Measurements from ENCODE around the gene F10. TPM values are rescaled to one million over a fixed set of nuclear protein-coding genes. Genes with fewer than 3 reads are reported as not detected.
"Not testable (repeated sequence)": the region's sequence is repeated elsewhere in the genome, so short reads cannot be mapped to it uniquely, and the experiment has no call there.

The F10 gene
- total RNA-seq, 1 donor from 2014 or later, result 0.23 TPM

DNA sequence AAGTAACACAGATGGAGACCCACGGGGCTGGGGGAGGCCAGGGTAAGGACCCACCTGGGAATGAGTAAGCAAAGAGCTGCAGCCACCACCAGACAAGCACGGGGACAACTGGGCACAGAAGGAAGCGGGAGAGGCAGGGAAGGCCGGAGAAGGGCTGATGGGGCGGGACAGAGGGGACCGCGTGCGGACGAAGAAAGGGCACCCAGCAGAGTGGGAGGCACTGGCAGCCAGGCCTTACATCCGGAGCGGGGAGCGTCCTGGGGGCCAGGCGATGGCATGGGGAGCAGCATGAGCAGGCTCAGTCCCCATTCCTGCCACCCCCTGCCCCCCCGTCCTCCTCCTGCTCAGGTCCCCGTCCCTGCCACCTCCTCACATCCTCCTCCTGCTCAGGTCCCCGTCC lies 38.8 kb downstream of the F10 start:
- Mint-ChIP-seq H3K4me1 (ENCODE audit: unreplicated experiment) (peaks cover 7% of the 10 kb centered on the region), H3K9me3 (ENCODE audit: unreplicated experiment) (no peaks in the 10 kb centered on the region), H3K27ac (ENCODE audit: unreplicated experiment) (no peak overlapping the region), H3K27me3 (ENCODE audit: unreplicated experiment) (peaks cover 14% of the 10 kb centered on the region), H3K36me3 (ENCODE audit: low read depth, unreplicated experiment) (peaks cover 3% of the 10 kb centered on the region), H3K4me3 (ENCODE audit: unreplicated experiment) (no peak overlapping the region)
- TF ChIP-seq, protein P1, sequence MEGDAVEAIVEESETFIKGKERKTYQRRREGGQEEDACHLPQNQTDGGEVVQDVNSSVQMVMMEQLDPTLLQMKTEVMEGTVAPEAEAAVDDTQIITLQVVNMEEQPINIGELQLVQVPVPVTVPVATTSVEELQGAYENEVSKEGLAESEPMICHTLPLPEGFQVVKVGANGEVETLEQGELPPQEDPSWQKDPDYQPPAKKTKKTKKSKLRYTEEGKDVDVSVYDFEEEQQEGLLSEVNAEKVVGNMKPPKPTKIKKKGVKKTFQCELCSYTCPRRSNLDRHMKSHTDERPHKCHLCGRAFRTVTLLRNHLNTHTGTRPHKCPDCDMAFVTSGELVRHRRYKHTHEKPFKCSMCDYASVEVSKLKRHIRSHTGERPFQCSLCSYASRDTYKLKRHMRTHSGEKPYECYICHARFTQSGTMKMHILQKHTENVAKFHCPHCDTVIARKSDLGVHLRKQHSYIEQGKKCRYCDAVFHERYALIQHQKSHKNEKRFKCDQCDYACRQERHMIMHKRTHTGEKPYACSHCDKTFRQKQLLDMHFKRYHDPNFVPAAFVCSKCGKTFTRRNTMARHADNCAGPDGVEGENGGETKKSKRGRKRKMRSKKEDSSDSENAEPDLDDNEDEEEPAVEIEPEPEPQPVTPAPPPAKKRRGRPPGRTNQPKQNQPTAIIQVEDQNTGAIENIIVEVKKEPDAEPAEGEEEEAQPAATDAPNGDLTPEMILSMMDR (IDR thresholded peaks at IDR 0.05; ENCODE audit: unreplicated experiment), result no peak
- no peak for DNase-seq (ENCODE audit: low spot score)

DNA sequence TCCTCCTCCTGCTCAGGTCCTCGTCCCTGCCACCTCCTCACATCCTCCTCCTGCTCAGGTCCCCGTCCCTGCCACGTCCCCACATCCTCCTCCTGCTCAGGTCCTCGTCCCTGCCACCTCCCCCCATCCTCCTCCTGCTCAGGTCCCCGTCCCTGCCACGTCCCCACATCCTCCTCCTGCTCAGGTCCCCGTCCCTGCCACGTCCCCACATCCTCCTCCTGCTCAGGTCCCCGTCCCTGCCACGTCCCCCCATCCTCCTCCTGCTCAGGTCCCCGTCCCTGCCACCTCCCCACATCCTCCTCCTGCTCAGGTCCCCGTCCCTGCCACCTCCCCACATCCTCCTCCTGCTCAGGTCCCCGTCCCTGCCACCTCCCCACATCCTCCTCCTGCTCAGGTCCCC lies 39.4 kb downstream of the F10 start:
- H3K27me3 Mint-ChIP-seq (ENCODE audit: unreplicated experiment), result peaks cover 14% of the 10 kb centered on the region
- H3K4me3 Mint-ChIP-seq (ENCODE audit: unreplicated experiment); H3K27ac Mint-ChIP-seq (ENCODE audit: unreplicated experiment); H3K4me1 Mint-ChIP-seq (ENCODE audit: unreplicated experiment); H3K9me3 Mint-ChIP-seq (ENCODE audit: unreplicated experiment); DNase-seq (ENCODE audit: low spot score); H3K36me3 Mint-ChIP-seq (ENCODE audit: low read depth, unreplicated experiment): not testable (repeated sequence)

DNA sequence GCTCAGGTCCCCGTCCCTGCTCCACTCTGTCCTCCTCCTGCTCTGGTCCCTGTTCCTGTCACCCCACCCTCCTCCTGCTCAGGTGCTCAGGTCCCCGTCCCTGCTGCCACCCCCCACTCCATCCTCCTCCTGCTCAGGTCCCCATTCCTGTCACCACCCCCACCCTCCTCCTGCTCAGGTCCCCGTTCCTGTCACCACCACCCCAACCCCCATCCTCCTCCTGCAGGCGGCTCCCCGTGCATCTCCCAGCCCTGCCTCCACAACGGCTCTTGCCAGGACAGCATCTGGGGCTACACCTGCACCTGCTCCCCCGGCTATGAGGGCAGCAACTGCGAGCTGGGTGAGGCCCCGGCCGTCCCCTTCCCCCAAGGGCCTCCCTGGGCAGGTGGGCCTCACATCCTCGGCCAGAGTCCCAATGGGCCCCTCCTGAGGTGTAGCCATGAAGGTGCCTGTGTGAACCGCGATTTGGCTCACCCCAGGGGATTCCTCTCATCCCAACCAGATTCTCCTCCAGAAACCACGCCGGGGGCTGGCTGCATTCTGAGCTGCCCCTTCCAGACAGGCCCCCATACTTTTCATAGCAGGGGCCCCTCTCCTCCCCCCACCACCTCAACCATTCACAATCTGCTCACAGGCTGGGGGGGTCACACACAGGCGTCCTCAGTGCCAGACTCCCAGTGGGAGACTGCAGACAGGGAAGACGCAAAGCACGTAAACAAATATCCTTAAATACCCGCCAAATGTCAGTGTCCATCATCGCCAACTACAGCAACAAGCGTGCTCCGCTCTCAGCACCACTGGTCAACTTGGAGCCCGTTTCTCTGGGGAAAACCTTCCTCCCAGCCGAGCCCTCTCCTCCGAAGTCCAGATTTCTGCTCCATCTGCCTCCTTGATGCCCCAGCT lies 40.4 kb downstream of the F10 start:
- no peaks in the 10 kb centered on the region for H3K9me3 Mint-ChIP-seq (ENCODE audit: unreplicated experiment)
- DNase-seq (ENCODE audit: low spot score), result no peak
- H3K27ac Mint-ChIP-seq (ENCODE audit: unreplicated experiment), result no peak overlapping the region
- peaks cover 10% of the 10 kb centered on the region for H3K4me1 Mint-ChIP-seq (ENCODE audit: unreplicated experiment)
- peaks cover 3% of the 10 kb centered on the region for H3K36me3 Mint-ChIP-seq (ENCODE audit: low read depth, unreplicated experiment)
- H3K27me3 Mint-ChIP-seq (ENCODE audit: unreplicated experiment), result peaks cover 14% of the 10 kb centered on the region
- TF ChIP-seq, protein P1 (IDR thresholded peaks at IDR 0.05; ENCODE audit: unreplicated experiment), result no peak
- H3K4me3 Mint-ChIP-seq (ENCODE audit: unreplicated experiment), result peak overlapping the region; percentile 65

DNA sequence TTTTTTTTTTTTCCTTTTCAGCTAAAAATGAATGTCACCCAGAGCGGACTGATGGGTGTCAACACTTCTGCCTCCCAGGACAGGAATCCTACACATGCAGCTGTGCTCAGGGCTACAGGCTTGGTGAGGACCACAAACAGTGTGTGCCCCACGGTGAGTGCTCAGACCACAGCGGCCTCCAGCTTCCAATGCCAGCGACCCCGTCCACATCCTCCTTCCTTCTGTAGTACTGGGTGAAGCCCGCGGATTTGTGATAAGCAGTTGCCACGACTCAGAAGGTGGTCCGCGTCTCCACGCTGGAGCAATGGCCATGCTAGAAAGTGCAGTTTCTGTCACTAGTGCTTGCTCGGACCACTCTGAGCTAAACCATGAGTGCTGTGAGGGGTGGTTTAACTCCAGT lies 41.9 kb downstream of the F10 start:
- TF ChIP-seq, protein P1 (IDR thresholded peaks at IDR 0.05; ENCODE audit: unreplicated experiment), result no peak
- no peak overlapping the region for H3K27ac Mint-ChIP-seq (ENCODE audit: unreplicated experiment)
- H3K36me3 Mint-ChIP-seq (ENCODE audit: low read depth, unreplicated experiment), result peaks cover 3% of the 10 kb centered on the region
- no peaks in the 10 kb centered on the region for H3K9me3 Mint-ChIP-seq (ENCODE audit: unreplicated experiment)
- H3K27me3 Mint-ChIP-seq (ENCODE audit: unreplicated experiment), result peaks cover 13% of the 10 kb centered on the region
- peaks cover 10% of the 10 kb centered on the region for H3K4me1 Mint-ChIP-seq (ENCODE audit: unreplicated experiment)
- DNase-seq (ENCODE audit: low spot score), result no peak
- no peak overlapping the region for H3K4me3 Mint-ChIP-seq (ENCODE audit: unreplicated experiment)

DNA sequence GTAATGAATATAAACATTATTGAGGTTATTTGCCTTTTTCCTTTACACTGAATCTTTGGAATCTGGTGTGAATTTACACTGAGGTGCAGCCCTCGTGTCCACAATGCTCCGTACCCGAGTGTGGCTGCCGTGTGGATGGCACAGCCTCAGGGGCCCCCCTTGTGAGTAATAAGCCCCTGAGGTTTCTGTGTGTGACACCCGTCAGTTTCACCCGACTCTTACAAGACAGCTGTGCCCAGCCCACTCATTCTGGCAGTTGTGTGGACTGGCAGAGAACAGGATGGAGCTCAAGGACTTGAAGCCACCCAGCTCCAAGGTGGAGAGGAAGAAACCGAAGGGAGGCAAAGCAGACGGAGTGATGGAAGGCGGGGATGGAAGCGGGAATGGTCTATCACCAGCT lies 43.7 kb downstream of the F10 start:
- Mint-ChIP-seq H3K4me3 (ENCODE audit: unreplicated experiment) (no peak overlapping the region), H3K36me3 (ENCODE audit: low read depth, unreplicated experiment) (peaks cover 7% of the 10 kb centered on the region), H3K27me3 (ENCODE audit: unreplicated experiment) (peaks cover 11% of the 10 kb centered on the region), H3K27ac (ENCODE audit: unreplicated experiment) (no peak overlapping the region), H3K9me3 (ENCODE audit: unreplicated experiment) (no peaks in the 10 kb centered on the region), H3K4me1 (ENCODE audit: unreplicated experiment) (peaks cover 25% of the 10 kb centered on the region)
- TF ChIP-seq, protein P1 (IDR thresholded peaks at IDR 0.05; ENCODE audit: unreplicated experiment), result no peak
- no peak for DNase-seq (ENCODE audit: low spot score)
